Iris pigment epithelial cell (primary cell): ENCODE measurements around the gene NXN.
A peak's percentile ranks its signal among the peaks of the same experiment; 100 is the strongest.
"Not testable (repeated sequence)": the region's sequence is repeated elsewhere in the genome, so short reads cannot be mapped to it uniquely, and the experiment has no call there.

ENCODE experiments used
- DNase-seq: peaks from one replicate; pipeline ENCODE4 v3.0.0-alpha.2; 2011; ENCODE audit warnings: low read depth

Gene NXN

GRCh38 chr17:917941-918740 is 61.4 kb downstream of the NXN start:
- no peak for DNase-seq

GRCh38 chr17:917391-917811 is 62.2 kb downstream of the NXN start:
- DNase-seq = no peak

GRCh38 chr17:916315-916714 is 63.3 kb downstream of the NXN start:
- DNase-seq = no peak

- peak; percentile 32 for DNase-seq
Observed at GRCh38 chr17:915538-916201, 63.9 kb downstream of the NXN start.

GRCh38 chr17:914561-914960 is 65.0 kb downstream of the NXN start:
- DNase-seq = no peak

GRCh38 chr17:913207-913606 is 66.4 kb downstream of the NXN start:
- DNase-seq = no peak

GRCh38 chr17:909642-910323 is 69.8 kb downstream of the NXN start:
- peak; percentile 68 for DNase-seq

GRCh38 chr17:907725-908124 is 71.9 kb downstream of the NXN start:
- no peak for DNase-seq

GRCh38 chr17:905708-906107 is 73.9 kb downstream of the NXN start:
- DNase-seq = not testable (repeated sequence)

- DNase-seq = peak; percentile 92
Observed at GRCh38 chr17:903691-904481, 75.7 kb downstream of the NXN start.

GRCh38 chr17:902463-902862 is 77.1 kb downstream of the NXN start:
- DNase-seq = no peak

GRCh38 chr17:901964-902363 is 77.6 kb downstream of the NXN start:
- no peak for DNase-seq

- no peak for DNase-seq
Observed at GRCh38 chr17:901191-901950, 78.2 kb downstream of the NXN start.

GRCh38 chr17:900336-900934 is 79.1 kb downstream of the NXN start:
- DNase-seq = no peak

GRCh38 chr17:897970-898619 is 81.5 kb downstream of the NXN start:
- no peak for DNase-seq

- no peak for DNase-seq
Observed at GRCh38 chr17:896953-897661, 82.5 kb downstream of the NXN start.

- DNase-seq = no peak
Observed at GRCh38 chr17:896454-896853, 83.1 kb downstream of the NXN start.

- DNase-seq = no peak
Observed at GRCh38 chr17:892958-893357, 86.6 kb downstream of the NXN start.

- DNase-seq = no peak
Observed at GRCh38 chr17:888998-889441, 90.6 kb downstream of the NXN start.
